GM19438 (cell line): ENCODE measurements around the gene C19orf73.

Experiments used
- ATAC-seq: cut with Tn5 transposase; IDR thresholded peaks from one replicate; pipeline ENCODE4 v1.9.1; 2021; ENCODE audit warnings: low read depth; ENCODE audit not compliant: unreplicated experiment

The C19orf73 gene, protein sequence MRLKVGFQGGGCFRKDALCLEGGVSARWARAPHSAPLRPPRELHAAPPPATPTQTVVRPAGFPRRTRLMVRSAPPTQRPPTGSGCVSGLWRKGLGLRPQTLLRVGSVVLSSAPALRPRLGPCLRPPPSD

GRCh38 chr19:49118565-49119410 is at the start of gene C19orf73:
C19orf73 (minus strand) TSS chr19:49119143; CDS start chr19:49119022, 121 bp downstream.
- peak; percentile 75 for ATAC-seq

DNA sequence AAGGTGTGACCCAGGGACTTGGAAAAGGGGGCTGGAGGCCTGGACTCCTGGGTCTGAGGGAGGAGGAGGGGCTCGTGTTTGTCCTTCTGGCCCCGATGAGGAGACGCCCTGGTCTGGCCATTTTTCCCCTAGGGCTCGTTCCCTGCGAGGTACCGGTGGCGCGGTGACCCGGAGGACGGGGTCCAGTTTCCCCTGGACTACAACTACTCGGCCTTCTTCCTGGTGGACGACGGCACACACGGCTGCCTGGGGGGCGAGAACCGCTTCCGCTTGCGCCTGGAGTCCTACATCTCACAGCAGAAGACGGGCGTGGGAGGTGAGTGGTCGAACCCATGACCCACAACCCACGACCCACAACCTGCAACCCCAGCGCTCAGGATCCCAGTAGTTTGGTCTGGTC is 49.5 kb upstream of the C19orf73 start:
- ATAC-seq: no peak

DNA sequence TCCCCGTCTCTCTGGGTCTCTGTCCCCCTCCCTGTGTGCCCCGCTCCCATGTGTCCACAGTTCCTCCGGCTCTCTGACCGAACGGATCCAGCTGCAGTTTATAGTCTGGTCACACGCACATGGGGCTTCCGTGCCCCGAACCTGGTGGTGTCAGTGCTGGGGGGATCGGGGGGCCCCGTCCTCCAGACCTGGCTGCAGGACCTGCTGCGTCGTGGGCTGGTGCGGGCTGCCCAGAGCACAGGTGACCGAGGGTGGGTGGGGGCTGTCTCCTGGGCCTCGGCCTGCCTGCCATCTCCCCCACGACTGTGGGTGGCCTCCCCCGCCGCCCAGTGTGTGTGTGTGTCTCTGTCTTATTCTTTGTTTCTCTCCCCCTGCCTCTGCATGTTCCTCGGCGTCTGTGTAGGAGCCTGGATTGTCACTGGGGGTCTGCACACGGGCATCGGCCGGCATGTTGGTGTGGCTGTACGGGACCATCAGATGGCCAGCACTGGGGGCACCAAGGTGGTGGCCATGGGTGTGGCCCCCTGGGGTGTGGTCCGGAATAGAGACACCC is 49.0 kb upstream of the C19orf73 start:
- ATAC-seq: no peak

- no peak for ATAC-seq
Observed at GRCh38 chr19:49165865-49166301, 46.9 kb upstream of the C19orf73 start.

GRCh38 chr19:49165111-49165750 is 46.3 kb upstream of the C19orf73 start:
- ATAC-seq: no peak

DNA sequence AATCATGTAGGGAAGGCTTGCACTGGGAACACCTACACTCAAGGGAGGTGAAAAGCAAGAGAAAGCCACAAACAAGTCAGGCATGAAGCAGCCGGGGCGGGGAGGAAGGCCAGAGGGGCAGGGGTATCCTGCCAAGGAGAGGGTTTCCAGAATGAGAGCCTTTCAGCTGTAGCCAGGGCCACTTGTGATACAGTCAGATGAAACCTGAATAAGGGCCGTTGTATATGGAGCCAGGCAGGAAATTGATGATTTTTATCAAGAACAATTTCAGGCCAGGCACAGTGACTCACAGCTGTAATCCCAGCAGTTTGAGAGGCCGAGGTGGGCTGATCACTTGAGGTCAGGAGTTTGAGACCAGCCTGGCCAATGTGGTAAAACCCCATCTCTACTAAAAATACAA is 43.0 kb upstream of the C19orf73 start:
- no peak for ATAC-seq

DNA sequence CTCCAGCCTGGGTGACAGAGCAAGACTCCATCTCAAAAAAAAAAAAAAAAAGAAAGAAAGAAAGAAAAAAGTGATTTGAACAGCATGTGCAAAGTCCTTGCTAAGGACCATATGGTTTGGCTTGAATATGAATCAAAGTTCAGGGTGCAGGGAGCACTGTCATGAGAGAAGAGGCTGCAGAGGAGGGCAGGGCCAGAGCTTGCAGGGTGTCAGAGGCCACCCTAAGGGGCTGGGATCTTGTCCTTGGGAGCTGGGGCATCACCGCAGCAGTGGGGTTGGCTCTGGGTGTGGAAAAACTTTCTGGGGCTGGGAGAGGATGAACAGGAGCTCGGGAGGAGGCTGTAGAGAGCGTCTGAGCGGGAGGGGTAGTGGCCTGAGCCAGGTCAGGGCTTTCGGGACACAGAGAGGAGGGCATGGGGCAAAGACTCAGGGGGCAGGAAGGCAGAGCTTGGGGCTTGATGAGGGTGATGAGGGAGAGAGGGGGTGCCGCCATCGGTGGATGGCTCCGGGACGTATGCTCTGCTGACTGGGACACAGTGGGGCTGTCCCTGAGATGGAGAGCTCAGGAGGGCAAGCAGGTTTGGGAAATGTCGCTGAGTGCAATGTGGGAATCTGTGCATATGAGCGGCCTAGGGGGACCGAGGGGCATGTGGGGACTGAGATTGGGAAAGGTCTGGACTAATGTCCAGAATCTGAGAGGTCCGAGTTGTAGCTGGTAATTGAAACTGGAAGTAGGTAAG is 41.7 kb upstream of the C19orf73 start:
- ATAC-seq: no peak

DNA sequence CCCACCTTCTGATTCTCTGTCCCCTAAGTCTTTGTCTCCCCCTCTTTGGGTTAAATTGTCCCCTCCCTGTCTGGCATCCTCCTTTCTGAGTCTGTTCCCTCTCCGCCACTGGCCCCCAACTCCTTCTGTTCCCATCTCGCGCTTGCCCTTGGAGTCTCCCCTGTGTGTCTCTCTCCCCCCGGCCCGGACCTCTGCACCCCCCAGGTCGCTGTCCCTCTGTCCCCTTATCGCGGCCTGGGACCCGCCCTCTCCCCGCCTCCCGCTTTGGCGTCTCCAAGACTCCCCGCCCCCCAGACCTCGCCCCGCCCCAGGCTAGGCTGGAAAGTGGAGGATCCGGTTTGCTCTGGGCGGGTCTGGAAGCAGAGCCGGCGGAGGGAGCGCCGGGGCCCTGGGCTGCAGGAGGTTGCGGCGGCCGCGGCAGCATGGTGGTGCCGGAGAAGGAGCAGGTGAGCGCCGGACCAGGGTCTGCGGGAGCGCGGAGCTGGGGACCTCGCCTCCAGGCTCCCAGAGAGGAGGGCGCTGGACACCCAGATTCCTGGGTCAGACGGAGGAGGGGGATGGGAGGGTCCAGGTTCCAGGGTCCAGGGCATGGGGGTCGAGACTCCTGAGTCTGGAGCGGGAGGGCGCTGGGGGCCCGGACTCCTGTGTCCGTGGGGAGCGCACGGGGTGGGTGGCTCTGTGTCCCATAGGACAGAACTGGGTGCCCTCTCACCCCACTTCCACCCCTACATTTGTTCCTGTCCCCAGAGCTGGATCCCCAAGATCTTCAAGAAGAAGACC is 38.7 kb upstream of the C19orf73 start, which contains the start of gene TRPM4:
TRPM4 (plus strand) TSS at position 348 of the 780 bp plus-strand sequence; CDS start at position 423, 75 bp downstream.
- ATAC-seq: no peak

DNA sequence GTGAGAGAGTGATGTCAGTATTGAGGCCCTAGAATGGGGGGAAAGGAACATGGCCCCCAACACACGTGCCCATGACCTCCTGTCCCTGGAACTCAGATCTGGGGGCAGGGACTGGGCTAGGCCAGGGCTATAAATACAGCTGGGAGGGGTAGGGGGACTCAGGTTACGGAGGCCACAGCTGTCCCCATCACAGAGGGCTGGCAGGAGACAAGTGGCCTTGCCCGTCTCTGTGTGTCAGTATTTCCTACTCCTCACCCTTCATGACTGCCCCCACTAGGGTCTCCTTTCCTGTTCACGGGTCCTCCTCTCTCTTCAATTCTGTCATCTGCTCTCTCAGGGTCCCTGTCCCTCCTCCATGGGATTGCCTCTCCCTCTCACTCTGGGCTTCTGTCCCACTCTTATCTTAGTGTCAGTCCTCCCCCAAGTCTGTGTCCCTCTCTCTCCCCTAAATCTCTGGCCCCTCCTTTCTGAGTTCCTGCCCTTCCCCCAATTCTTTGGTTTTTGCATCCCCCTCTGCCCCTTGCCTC is 36.9 kb upstream of the C19orf73 start:
- no peak for ATAC-seq

GRCh38 chr19:49155005-49155819 is 36.3 kb upstream of the C19orf73 start, which contains the start of gene HRC:
HRC (minus strand) TSS chr19:49155396; CDS start chr19:49155237, 159 bp downstream.
- ATAC-seq: no peak

GRCh38 chr19:49154279-49154678 is 35.3 kb upstream of the C19orf73 start:
- no peak for ATAC-seq

DNA sequence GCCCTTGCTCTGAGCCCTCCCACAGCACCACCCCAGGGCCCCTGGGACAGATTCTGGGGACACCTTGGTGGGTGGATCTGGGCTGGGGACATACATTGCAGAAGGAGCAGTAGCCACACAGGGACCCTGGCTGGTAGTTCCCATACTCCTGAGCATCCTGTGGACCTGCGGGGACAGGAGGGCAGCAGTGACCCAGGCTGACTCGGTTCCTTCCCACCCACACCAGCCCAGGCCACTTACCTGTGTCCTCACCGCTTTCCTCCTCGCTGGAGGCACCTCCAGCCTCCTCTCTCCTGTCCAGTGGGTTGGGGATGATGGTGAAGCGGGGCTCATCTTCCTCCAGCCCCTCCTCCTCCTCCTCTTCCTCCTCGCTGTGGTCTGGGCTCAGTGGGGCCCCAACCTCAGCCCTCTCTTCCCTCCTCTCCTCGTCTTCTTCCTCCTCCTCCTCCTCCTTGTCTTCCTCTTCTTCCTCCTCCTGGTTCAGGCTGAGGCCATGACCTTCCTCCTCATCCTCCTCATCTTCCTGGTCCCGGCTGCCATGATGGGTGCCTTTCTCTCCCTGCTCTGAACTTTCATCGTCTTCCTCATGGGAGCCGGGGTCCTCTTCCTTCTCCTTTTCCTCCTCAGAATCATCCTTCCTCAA is 34.3 kb upstream of the C19orf73 start:
- no peak for ATAC-seq

DNA sequence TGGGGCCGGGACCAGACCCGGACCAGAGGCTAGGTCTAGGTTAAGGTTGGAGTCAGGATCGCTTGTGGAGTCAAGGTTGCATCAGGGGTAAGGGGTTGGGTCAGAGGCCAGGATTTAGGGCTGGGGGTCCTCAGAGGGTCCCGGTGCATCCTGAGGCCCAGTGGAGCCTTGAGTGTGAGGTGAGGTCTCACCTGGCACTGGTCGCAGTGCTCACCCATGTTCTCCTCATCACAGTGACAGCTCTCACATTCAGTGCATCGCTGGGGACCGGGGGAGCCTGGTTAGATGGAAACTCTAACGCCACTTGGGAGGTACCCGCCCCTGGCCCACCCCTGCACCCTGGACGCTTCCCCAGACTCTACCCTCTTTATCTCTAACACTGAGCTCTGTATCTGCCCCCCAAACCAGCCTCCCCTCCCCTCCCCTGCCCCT is 33.2 kb upstream of the C19orf73 start:
- ATAC-seq: no peak

DNA sequence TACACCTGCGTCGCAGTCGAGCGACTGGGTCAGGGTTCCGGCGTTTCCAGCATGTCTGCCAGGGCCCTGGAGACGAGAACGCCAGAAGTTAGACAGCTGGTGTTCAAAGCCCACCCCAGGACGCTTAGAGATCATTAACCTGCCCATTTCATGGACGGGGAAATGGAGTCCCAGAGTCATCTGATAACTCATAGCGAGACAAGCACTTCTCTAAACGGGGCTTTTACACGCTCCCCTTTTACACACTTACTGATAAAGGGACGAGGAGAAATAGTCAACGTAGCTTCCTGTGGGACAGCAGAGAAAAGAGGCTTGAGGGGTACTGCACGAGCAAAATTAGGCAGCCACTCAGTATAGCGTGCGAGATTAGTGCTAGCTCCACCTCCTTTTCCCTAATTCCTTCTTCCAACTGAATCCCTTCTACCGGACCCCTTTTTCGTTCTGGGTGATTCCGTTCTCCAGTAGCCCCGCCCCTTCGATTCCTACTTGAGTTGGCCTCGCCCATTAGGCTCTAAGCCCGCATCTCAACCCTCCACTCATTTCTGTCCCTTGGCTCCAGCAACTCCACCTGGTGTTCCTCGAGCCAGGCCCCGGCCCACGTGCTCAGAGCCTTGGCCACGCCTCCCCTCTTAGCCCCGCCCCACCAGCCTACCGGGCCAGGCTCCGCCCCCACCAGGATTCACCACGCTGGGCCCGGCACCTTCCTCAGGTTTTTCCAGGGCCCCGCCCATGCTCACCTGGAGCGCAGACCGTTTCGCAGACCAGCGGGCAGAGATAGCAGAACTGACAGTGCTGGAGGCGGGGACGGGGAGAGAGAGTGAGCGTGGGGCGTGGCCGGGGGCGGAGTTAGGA is 32.5 kb upstream of the C19orf73 start:
- no peak for ATAC-seq

DNA sequence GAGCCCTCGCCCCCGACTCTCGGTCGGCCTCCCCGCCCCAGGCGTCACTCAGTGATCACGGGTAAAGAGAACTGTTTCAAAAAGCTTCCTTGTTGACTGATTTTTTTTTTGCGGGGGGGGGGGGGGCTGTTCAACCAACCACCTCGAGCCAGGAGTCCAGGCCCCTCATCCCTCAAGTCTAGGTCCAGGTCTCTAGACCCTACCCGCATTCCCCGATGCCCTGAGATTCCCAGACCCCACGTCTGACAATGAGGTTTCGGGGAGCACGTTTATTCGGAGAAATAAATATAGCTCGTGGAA is 32.0 kb upstream of the C19orf73 start:
- no peak for ATAC-seq

DNA sequence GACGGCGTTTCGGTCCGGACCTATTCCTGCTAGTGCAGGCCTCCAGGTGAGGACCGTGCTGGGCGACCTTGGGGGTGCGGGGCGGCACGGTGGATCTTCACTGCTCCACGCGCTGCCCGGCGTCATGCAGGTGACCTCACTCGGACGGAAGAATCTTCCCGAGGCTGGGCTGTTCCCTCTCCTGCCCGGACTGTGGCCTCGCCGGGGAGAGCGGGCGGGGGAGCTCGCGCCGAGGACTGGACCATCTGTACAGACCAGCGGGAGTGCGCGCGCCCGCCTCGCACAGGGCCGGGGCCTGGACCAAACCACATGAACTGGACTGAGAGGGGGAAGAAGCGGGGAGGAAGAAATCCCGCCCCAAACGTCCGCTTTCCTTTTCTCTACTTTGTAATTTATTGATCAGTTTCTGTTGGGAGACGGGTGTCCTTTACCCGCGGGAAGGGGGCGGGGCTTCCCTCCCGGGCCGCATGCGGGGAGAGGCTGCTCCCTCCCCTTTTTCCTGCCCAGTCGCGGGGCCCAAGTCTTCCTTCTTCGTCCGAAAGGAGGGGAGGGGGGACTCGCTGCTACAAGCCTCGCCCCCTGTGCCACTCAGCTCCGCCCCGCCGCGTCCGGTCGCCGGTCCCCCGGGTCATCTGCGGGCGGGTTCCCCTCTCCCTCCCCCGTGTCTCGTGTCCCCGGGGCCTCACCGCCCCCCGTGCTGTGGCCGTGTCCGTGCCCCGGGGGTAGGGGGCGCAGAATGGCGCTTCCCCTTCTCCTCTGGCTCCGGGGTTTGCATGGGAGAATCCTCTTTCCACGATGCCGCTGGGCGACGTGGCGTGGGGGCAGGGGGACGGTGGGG is 31.4 kb upstream of the C19orf73 start:
- no peak for ATAC-seq
